Activated CD4-positive, alpha-beta T cell treated with anti-CD3 and anti-CD28 coated beads for 36 hours (primary cell): ENCODE measurements around the gene ZNF558. TPM values are rescaled to one million over a fixed set of nuclear protein-coding genes. Genes with fewer than 3 reads are reported as not detected.

Experiments
- ATAC-seq: fragments of 200-7000 bp; cut with Tn5 transposase; one replicate; pipeline ENCODE4 v1.10.0; 2021; ENCODE audit warnings: mild to moderate bottlenecking, moderate library complexity
- CTCF ChIA-PET: fragments of 350-600 bp; sonication (Branson Sonifier 250); formaldehyde crosslinking; loops from one replicate; lab custom pipeline; 2021; ENCODE audit warnings: antibody characterized with exemption; lab: Charles Lee
- POLR2A ChIA-PET: fragments of 350-600 bp; sonication (Branson Sonifier 250); formaldehyde crosslinking; loops from one replicate; lab custom pipeline; 2021; ENCODE audit warnings: antibody characterized with exemption, inconsistent platforms; lab: Charles Lee
- DNase-seq: peaks from one replicate; pipeline ENCODE4 v3.0.0-alpha.2; 2020
- H3K27ac Mint-ChIP-seq: one replicate; pipeline ENCODE4 v1.8.0; 2021; ENCODE audit warnings: mixed read lengths
- H3K27me3 Mint-ChIP-seq: one replicate; pipeline ENCODE4 v1.8.0; 2021; ENCODE audit warnings: mixed read lengths
- H3K36me3 Mint-ChIP-seq: one replicate; pipeline ENCODE4 v1.8.0; 2021; ENCODE audit warnings: low read depth, mixed read lengths
- H3K4me1 Mint-ChIP-seq: one replicate; pipeline ENCODE4 v1.8.0; 2021; ENCODE audit warnings: mixed read lengths
- H3K4me3 Mint-ChIP-seq: one replicate; pipeline ENCODE4 v1.8.0; 2021; ENCODE audit warnings: mild to moderate bottlenecking, moderate library complexity, mixed read lengths
- H3K9me3 Mint-ChIP-seq: one replicate; pipeline ENCODE4 v1.8.0; 2021; ENCODE audit warnings: low read depth, mixed read lengths
- intact Hi-C, 2 experiments: fragments of 100-400 bp; cut with DNase I in 1 of 2; cut with micrococcal nuclease in 1 of 2; formaldehyde crosslinking; loops; one replicate each; pipeline versions ENCODE4 v1.14.2 to v1.15.1; 2022 to 2024; cut with DNase I, micrococcal nuclease
- total RNA-seq, 2 experiments: library from RNA; stranded (reverse); gene quantifications; one replicate each; pipeline ENCODE4 v1.2.3, GENCODE V29; 2021

The ZNF558 gene
- total RNA-seq: 10 to 100 TPM; 31.8 to 33.5 TPM

DNA sequence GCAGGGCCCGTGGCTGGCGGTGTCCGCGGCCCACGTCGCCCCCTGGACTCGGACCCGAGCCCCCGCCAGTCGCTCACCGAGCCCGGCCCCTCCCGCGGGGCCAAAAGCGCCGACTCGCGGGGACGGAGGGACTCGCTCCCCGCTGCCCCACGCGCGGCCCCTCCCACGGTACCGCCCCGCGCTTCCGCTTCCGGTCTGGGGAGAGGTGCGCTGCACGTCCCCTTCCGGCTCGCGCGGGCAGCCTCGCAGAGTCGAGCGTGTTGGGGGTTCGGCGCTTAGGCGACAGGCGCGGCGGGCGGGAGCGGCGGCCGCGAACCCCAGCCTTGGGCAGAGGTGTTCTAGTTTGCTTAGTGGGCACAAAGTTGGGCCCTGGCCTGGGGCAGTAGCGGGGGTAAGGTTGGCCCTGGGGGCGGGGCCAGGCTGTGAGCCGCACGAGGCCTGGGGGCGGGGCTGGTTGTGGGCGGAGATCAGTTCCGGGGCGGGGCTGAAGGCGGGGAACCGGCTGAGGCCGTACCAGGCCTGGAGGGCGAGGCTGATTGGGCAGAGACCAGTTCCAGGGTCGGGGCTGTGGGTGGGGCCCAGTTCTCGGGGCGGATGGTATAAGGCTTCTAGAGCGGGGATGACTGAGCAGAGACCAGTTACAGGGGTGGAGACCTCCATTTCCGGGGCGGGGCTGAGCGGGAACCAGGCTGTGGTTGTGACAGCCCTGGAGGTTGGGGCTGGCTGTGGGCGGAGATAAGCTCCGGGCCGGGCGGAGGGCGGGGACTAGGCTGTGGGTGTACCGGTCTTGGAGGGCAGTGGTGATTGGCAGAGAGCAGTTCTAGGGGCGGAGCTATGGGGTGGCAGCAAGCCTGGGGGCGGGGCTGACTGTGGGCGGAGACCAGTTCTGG, at the start of gene ZNF558, which contains the start of gene MBD3L1:
TSS of gene ZNF558 (minus strand) at position 173 of the 890 bp plus-strand sequence. CDS start 9,645 bp downstream, outside the sequence.
TSS of gene MBD3L1 (plus strand) at position 246 of the 890 bp plus-strand sequence. CDS start 10,302 bp downstream, outside the sequence.
- ChIA-PET CTCF (interaction anchor here (1.2 kb wide), 1 partner anchor 23 kb away, joined by 3 read pairs; no protein-coding TSS in a partner anchor), POLR2A (interaction anchor here (0.7 to 1.3 kb wide), 3 partner anchors 9 to 937 kb away, joined by 3 to 5 read pairs (median 4); partner anchors contain the start of gene ZNF846)
- intact Hi-C loops: loop anchor here (1.0 to 5.0 kb wide), 18 partner anchors 180 to 1003 kb away; partner anchors contain the start of genes ZNF846 (in 2 of the 2), ELAVL1 (in 1 of the 2), MAP2K7 (in 1 of the 2) and MARCHF2 (in 1 of the 2)
- Mint-ChIP-seq H3K9me3 (no peaks in the 10 kb centered on the region), H3K27ac (peak within 1 kb of the TSS; percentile 90), H3K27me3 (no peaks in the 10 kb centered on the region), H3K4me1 (peaks cover 19% of the 10 kb centered on the region), H3K4me3 (peak within 1 kb of the TSS; percentile 79), H3K36me3 (peaks cover 18% of the 10 kb centered on the region)
- DNase-seq: peak; percentile 100
- peak; percentile 95 for ATAC-seq

GRCh38 chr19:8881512-8881911, 49.4 kb upstream of the ZNF558 start:
- Mint-ChIP-seq H3K4me3 (no peak overlapping the region), H3K27me3 (peaks cover 17% of the 10 kb centered on the region), H3K36me3 (no peaks in the 10 kb centered on the region), H3K27ac (no peak overlapping the region), H3K9me3 (peaks cover 7% of the 10 kb centered on the region), H3K4me1 (no peaks in the 10 kb centered on the region)
- no peak for ATAC-seq
- ChIA-PET POLR2A (no interaction called here), CTCF (no interaction called here)
- no peak for DNase-seq
- intact Hi-C loops: no loop called here

DNA sequence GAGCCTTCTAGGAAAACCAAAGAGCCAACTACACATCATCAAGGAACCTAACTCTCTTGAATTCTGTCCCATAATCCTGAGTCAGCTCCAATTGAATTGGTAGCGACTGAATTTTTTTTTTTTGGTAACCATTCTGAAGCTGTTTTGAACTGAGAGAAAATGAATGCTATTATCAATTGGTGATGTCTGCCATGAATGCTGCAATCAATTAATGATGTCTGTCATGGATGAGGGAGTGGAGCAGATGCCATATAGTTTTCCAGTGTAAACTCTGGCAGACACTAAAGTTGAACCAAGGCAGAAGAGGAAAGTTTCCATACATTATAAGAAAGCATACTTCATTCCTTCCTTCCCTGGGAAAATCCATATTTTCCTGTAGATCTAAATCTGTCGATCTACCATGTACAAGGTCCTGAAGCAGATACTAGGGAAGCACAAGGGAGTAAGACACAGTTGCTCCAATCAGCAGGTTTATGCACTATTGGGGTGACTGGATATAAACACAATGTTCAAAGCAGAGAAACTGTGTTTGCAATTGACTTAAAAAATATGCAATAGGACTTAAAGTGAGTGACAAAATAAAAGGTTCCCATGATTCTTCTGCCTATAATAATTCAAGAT, 48.9 kb upstream of the ZNF558 start:
- H3K4me1 Mint-ChIP-seq: no peaks in the 10 kb centered on the region
- CTCF ChIA-PET: no interaction called here
- H3K27me3 Mint-ChIP-seq: peaks cover 17% of the 10 kb centered on the region
- H3K36me3 Mint-ChIP-seq: no peaks in the 10 kb centered on the region
- peaks cover 7% of the 10 kb centered on the region for H3K9me3 Mint-ChIP-seq
- no peak overlapping the region for H3K4me3 Mint-ChIP-seq
- intact Hi-C loops: no loop called here
- ATAC-seq (no peak), DNase-seq (no peak)
- H3K27ac Mint-ChIP-seq: no peak overlapping the region
- POLR2A ChIA-PET: no interaction called here

DNA sequence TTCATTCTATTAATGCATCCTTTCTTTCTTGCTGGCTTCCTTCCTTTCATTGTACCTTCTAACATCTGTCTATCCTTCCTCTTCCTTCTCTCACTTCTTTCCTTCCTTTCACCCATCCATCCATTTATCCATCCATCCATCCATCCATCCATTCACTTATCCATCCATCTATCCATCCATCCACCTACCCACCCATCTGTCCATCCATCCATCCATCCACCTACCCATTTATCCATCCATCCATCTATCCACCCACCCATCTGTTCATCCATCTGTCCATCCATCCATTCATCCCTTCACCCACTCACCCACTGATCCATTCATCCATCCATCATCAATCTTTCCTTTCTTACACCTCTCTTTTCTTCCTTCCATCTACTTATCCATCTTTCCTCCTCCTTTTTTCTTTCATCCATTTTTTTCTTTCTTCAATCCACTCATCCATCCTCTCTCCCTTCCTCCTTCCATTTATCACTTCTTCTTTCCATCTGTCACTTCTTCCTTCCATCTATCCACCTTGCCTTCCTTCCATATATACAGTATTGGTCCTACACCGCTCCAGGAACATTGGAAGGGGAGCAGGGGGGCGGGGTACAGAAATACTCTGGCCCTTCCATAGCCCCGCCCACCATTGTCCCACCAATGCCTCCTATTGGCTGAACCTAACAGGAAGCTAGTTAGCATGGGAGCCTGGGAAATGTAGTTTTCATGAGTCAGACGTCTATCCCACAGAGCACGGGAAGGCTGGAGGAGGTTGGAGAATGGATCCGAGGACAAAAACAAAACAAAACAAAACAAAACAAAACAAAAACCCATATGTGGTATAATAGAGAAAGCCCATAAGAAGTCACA, 46.0 kb upstream of the ZNF558 start:
- DNase-seq: no peak
- Mint-ChIP-seq H3K4me3 (no peak overlapping the region), H3K9me3 (peaks cover 7% of the 10 kb centered on the region), H3K27me3 (peaks cover 19% of the 10 kb centered on the region), H3K4me1 (no peaks in the 10 kb centered on the region), H3K27ac (no peak overlapping the region), H3K36me3 (no peaks in the 10 kb centered on the region)
- ATAC-seq: no peak
- intact Hi-C loops: no loop called here
- ChIA-PET POLR2A (no interaction called here), CTCF (interaction anchor here (0.6 kb wide), 1 partner anchor 236 kb away, joined by 3 read pairs; no protein-coding TSS in a partner anchor)

GRCh38 chr19:8866344-8866743, 34.2 kb upstream of the ZNF558 start:
- Mint-ChIP-seq H3K27ac (no peak overlapping the region), H3K4me3 (no peak overlapping the region), H3K27me3 (peaks cover 5% of the 10 kb centered on the region), H3K4me1 (no peaks in the 10 kb centered on the region), H3K9me3 (no peaks in the 10 kb centered on the region), H3K36me3 (no peaks in the 10 kb centered on the region)
- ChIA-PET POLR2A (no interaction called here), CTCF (no interaction called here)
- no peak for DNase-seq
- intact Hi-C loops: no loop called here
- no peak for ATAC-seq

DNA sequence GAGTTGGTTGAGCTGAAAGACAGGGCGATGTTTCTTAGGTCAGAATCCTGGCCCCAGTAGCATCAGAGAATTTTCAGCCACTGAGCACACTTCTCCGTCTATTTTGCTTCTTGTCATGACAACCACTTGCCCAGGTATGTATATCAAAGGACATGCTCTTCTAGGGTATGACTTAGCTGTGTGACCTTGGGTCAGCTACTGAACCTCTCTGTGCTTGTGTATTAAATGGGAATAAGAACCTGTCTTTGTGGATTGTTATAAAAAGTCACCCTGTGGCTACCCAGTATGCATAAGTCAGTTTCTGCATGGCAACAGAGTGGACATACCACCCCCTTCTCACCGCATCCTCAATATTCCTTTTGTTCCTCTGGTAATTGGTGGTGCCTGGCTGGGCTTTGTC, 26.2 kb upstream of the ZNF558 start:
- Mint-ChIP-seq H3K9me3 (peaks cover 2% of the 10 kb centered on the region), H3K27ac (no peak overlapping the region), H3K4me1 (no peaks in the 10 kb centered on the region), H3K36me3 (no peaks in the 10 kb centered on the region), H3K27me3 (peaks cover 16% of the 10 kb centered on the region), H3K4me3 (no peak overlapping the region)
- DNase-seq (no peak), ATAC-seq (no peak)
- ChIA-PET POLR2A (no interaction called here), CTCF (interaction anchor here (0.7 kb wide), 1 partner anchor 322 kb away, joined by 3 read pairs; no protein-coding TSS in a partner anchor)
- intact Hi-C loops: no loop called here

GRCh38 chr19:8850488-8850887, 18.4 kb upstream of the ZNF558 start:
- H3K4me1 Mint-ChIP-seq: no peaks in the 10 kb centered on the region
- peaks cover 3% of the 10 kb centered on the region for H3K36me3 Mint-ChIP-seq
- intact Hi-C loops: no loop called here
- H3K27me3 Mint-ChIP-seq: peaks cover 21% of the 10 kb centered on the region
- ChIA-PET CTCF (no interaction called here), POLR2A (no interaction called here)
- DNase-seq: no peak
- no peak overlapping the region for H3K27ac Mint-ChIP-seq
- H3K4me3 Mint-ChIP-seq: no peak overlapping the region
- H3K9me3 Mint-ChIP-seq: peaks cover 13% of the 10 kb centered on the region
- no peak for ATAC-seq

DNA sequence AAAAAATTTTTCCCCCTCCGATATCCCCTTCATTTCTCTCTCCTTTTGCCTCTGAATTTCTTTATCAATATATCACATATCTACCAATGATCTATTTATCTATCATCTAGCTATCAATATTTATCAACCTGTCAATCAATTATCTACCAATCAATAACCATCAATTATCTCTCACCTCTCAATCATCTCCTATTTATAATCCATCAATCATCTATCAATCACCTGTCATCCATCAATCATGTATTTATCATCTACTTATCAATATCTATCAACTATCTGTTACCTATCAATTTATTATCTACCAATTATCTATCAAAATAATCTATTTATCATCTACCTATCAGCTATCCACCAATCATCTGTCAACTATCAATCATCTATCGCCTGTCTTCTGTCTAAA, 17.1 kb upstream of the ZNF558 start:
- Mint-ChIP-seq H3K4me1 (no peaks in the 10 kb centered on the region), H3K27me3 (peaks cover 16% of the 10 kb centered on the region), H3K4me3 (no peak overlapping the region), H3K9me3 (peaks cover 13% of the 10 kb centered on the region), H3K36me3 (peaks cover 3% of the 10 kb centered on the region), H3K27ac (no peak overlapping the region)
- intact Hi-C loops: no loop called here
- CTCF ChIA-PET: no interaction called here
- ATAC-seq: no peak
- DNase-seq: no peak
- POLR2A ChIA-PET: no interaction called here

GRCh38 chr19:8846819-8847218, 14.7 kb upstream of the ZNF558 start:
- Mint-ChIP-seq H3K36me3 (peaks cover 3% of the 10 kb centered on the region), H3K27me3 (peaks cover 15% of the 10 kb centered on the region), H3K4me3 (no peak overlapping the region), H3K27ac (no peak overlapping the region), H3K4me1 (no peaks in the 10 kb centered on the region), H3K9me3 (peaks cover 11% of the 10 kb centered on the region)
- ChIA-PET POLR2A (no interaction called here), CTCF (no interaction called here)
- DNase-seq: no peak
- intact Hi-C loops: no loop called here
- ATAC-seq: no peak

DNA sequence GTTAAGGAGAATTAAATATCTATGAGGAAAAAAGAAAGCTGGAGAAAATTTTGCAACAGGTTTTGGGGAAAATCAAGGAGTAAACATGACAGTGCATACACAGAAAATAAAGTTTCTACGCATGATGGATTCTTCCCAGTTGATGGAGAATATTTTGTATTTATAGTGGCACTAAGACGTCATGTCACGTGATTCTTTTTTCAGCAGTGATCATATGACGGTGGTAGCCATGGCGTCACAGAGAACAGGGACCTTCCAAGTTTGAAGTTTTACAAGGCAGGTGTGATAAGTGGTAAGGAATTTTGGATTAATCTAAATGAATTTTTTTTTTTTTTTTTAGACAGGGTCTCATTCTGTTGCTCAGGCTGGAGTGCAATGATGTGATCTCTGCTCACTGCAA, 8.6 kb upstream of the ZNF558 start:
- ChIA-PET POLR2A (no interaction called here), CTCF (no interaction called here)
- intact Hi-C loops: no loop called here
- ATAC-seq (no peak), DNase-seq (no peak)
- no peak overlapping the region for H3K4me3 Mint-ChIP-seq
- peaks cover 9% of the 10 kb centered on the region for H3K27me3 Mint-ChIP-seq
- H3K36me3 Mint-ChIP-seq: no peaks in the 10 kb centered on the region
- H3K4me1 Mint-ChIP-seq: no peaks in the 10 kb centered on the region
- H3K27ac Mint-ChIP-seq: no peak overlapping the region
- H3K9me3 Mint-ChIP-seq: no peaks in the 10 kb centered on the region

GRCh38 chr19:8835877-8836276, 3.8 kb upstream of the ZNF558 start:
- intact Hi-C loops: no loop called here
- Mint-ChIP-seq H3K4me3 (no peak overlapping the region), H3K27ac (no peak overlapping the region), H3K4me1 (peaks cover 13% of the 10 kb centered on the region), H3K9me3 (no peaks in the 10 kb centered on the region), H3K27me3 (peaks cover 4% of the 10 kb centered on the region), H3K36me3 (no peaks in the 10 kb centered on the region)
- ChIA-PET POLR2A (no interaction called here), CTCF (no interaction called here)
- ATAC-seq (no peak), DNase-seq (no peak)
